H1 (cell line): ENCODE measurements around the gene CUZD1. TPM values are rescaled to one million over a fixed set of nuclear protein-coding genes. Genes with fewer than 3 reads are reported as not detected.
A peak's percentile ranks its signal among the peaks of the same experiment; 100 is the strongest.

Experiments used
- CTCF ChIA-PET: fragments of 300-600 bp; sonication (Branson Sonifier 250); formaldehyde crosslinking; loops from one replicate; lab custom pipeline; 2021; ENCODE audit not compliant: partially characterized antibody; lab: Charles Lee
- POLR2A ChIA-PET: fragments of 300-600 bp; sonication (Branson Sonifier 250); formaldehyde crosslinking; loops from one replicate; lab custom pipeline; 2021; ENCODE audit warnings: inconsistent platforms; ENCODE audit not compliant: partially characterized antibody; lab: Charles Lee
- DNase-seq, 2 experiments: peaks; one replicate each; pipeline versions ENCODE4 v3.0.0 to v3.0.0-alpha.2; 2010 to 2022; ENCODE audit warnings: low spot score in 2 of 2, low read depth in 1 of 2, mixed read lengths in 1 of 2
- FAIRE-seq: peaks from 2 replicates; lab custom pipeline; 2011; peaks lifted over from hg19 to GRCh38; lab: Jason Lieb, UNC
- H2AFZ ChIP-seq: 2 replicates; pipeline ENCODE4 v1.8.1; 2012; ENCODE audit warnings: low read length, inconsistent platforms
- H2AK5ac ChIP-seq: 2 replicates; pipeline ENCODE4 v1.6.1; 2013; ENCODE audit warnings: low read depth, low read length
- H2BK120ac ChIP-seq: replicated peaks from 2 replicates; pipeline ENCODE3; 2013; ENCODE audit warnings: low read depth, low read length, inconsistent platforms
- H2BK12ac ChIP-seq: 2 replicates; pipeline ENCODE4 v1.6.1; 2013; ENCODE audit warnings: low read depth, low read length
- H2BK15ac ChIP-seq: 2 replicates; pipeline ENCODE4 v1.6.1; 2013; ENCODE audit warnings: low read length
- H2BK20ac ChIP-seq: 2 replicates; pipeline ENCODE4 v1.6.1; 2013; ENCODE audit warnings: low read length
- H2BK5ac ChIP-seq: 2 replicates; pipeline ENCODE4 v1.6.1; 2013; ENCODE audit warnings: low read depth, low read length
- H3K14ac ChIP-seq: 2 replicates; pipeline ENCODE4 v1.6.1; 2013; ENCODE audit warnings: inconsistent platforms; ENCODE audit not compliant: insufficient read length
- H3K18ac ChIP-seq: 2 replicates; pipeline ENCODE4 v1.6.1; 2013; ENCODE audit warnings: low read length; ENCODE audit errors: extremely low read depth
- H3K23ac ChIP-seq: 2 replicates; pipeline ENCODE4 v1.6.1; 2013; ENCODE audit warnings: inconsistent platforms; ENCODE audit not compliant: insufficient read length
- H3K23me2 ChIP-seq: 2 replicates; pipeline ENCODE4 v1.6.1; 2013; ENCODE audit warnings: low read depth, low read length
- H3K27ac ChIP-seq: 2 replicates; pipeline ENCODE4 v1.6.1; 2011; ENCODE audit warnings: low read depth, low read length, inconsistent platforms
- H3K27me3 ChIP-seq, 4 experiments: replicated peaks in 1 of 4; 1 replicate in 1 of 4; 2 replicates in 3 of 4; pipeline versions ENCODE4 v1.6.1 to v1.8.1; 2011 to 2013; ENCODE audit warnings: low read length in 3 of 4, mild to moderate bottlenecking in 3 of 4, inconsistent platforms in 2 of 4, mixed read lengths in 2 of 4, moderate library complexity in 1 of 4; ENCODE audit not compliant: control insufficient read depth in 3 of 4, insufficient read depth in 3 of 4; ENCODE audit errors: extremely low read depth in 1 of 4
- H3K36me3 ChIP-seq, 4 experiments: 2 replicates each; pipeline versions ENCODE4 v1.6.1 to v1.8.1; 2011 to 2013; ENCODE audit warnings: mild to moderate bottlenecking in 4 of 4, low read length in 3 of 4, moderate library complexity in 2 of 4, control low read depth in 1 of 4, inconsistent platforms in 1 of 4; ENCODE audit not compliant: insufficient read depth in 4 of 4, control insufficient read depth in 2 of 4
- H3K4ac ChIP-seq: replicated peaks from 2 replicates; pipeline ENCODE3; 2013; ENCODE audit warnings: low read length, low read depth, mixed read lengths, inconsistent platforms; ENCODE audit not compliant: insufficient read length
- H3K4me1 ChIP-seq, 4 experiments: replicated peaks in 1 of 4; 1 replicate in 1 of 4; 2 replicates in 3 of 4; pipeline versions ENCODE4 v1.6.1 to v1.8.1; 2011 to 2013; ENCODE audit warnings: low read length in 3 of 4, inconsistent platforms in 2 of 4, mixed read lengths in 1 of 4; ENCODE audit not compliant: insufficient read depth in 4 of 4, control insufficient read depth in 3 of 4
- H3K4me2 ChIP-seq, 2 experiments: 2 replicates each; pipeline versions ENCODE4 v1.6.1 to v1.8.1; 2011 to 2013; ENCODE audit warnings: low read depth in 2 of 2, low read length in 2 of 2, control low read depth in 1 of 2, inconsistent platforms in 1 of 2, mild to moderate bottlenecking in 1 of 2; ENCODE audit not compliant: insufficient read depth in 1 of 2
- H3K4me3 ChIP-seq, 4 experiments: fragments of 200-600, 300-600 bp in 1 of 4; sonication (generic), shearing (Covaris generic), sonication (Bioruptor Twin) in 1 of 4; 2 replicates each; pipeline versions ENCODE4 v1.5.1 to v1.8.1; 2011 to 2016; ENCODE audit warnings: low read length in 4 of 4, low read depth in 3 of 4, control low read depth in 2 of 4, inconsistent platforms in 2 of 4, mild to moderate bottlenecking in 2 of 4, mixed read lengths in 1 of 4, moderate library complexity in 1 of 4; ENCODE audit not compliant: insufficient read depth in 2 of 4; ENCODE audit errors: extremely low read depth in 1 of 4
- H3K56ac ChIP-seq: replicated peaks from 2 replicates; pipeline ENCODE3; 2013; ENCODE audit warnings: low read depth, mild to moderate bottlenecking, mixed read lengths, low read length, inconsistent platforms; ENCODE audit not compliant: insufficient read length
- H3K79me1 ChIP-seq: 2 replicates; pipeline ENCODE4 v1.6.1; 2013; ENCODE audit warnings: low read depth, low read length, control low read depth
- H3K79me2 ChIP-seq, 2 experiments: 2 replicates each; pipeline versions ENCODE4 v1.6.1 to v1.8.1; 2012 to 2013; ENCODE audit warnings: low read length in 2 of 2, mild to moderate bottlenecking in 2 of 2, inconsistent platforms in 1 of 2; ENCODE audit not compliant: insufficient read depth in 2 of 2, control insufficient read depth in 1 of 2
- H3K9ac ChIP-seq, 4 experiments: replicated peaks in 1 of 4; 1 replicate in 1 of 4; 2 replicates in 3 of 4; pipeline versions ENCODE4 v1.6.1 to v1.8.1; 2011 to 2013; ENCODE audit warnings: low read depth in 3 of 4, low read length in 3 of 4, control low read depth in 2 of 4, mild to moderate bottlenecking in 2 of 4, moderate library complexity in 2 of 4, inconsistent platforms in 1 of 4; ENCODE audit errors: extremely low read depth in 1 of 4
- H3K9me3 ChIP-seq, 2 experiments: 2 replicates each; pipeline versions ENCODE4 v1.6.1 to v1.8.1; 2012 to 2013; ENCODE audit warnings: mild to moderate bottlenecking in 2 of 2, moderate library complexity in 2 of 2, control low read depth in 1 of 2, inconsistent platforms in 1 of 2, low read depth in 1 of 2, low read length in 1 of 2, mixed read lengths in 1 of 2; ENCODE audit not compliant: insufficient read depth in 2 of 2
- H4K20me1 ChIP-seq, 2 experiments: replicated peaks in 1 of 2; 2 replicates each; pipeline versions ENCODE3 to v1.8.1; 2011 to 2013; ENCODE audit warnings: inconsistent platforms in 2 of 2, low read length in 2 of 2, mild to moderate bottlenecking in 1 of 2; ENCODE audit not compliant: insufficient read depth in 2 of 2, control insufficient read depth in 1 of 2
- H4K5ac ChIP-seq: 2 replicates; pipeline ENCODE4 v1.6.1; 2013; ENCODE audit warnings: low read length, low read depth, mixed read lengths, inconsistent platforms; ENCODE audit not compliant: insufficient read length
- H4K8ac ChIP-seq: 2 replicates; pipeline ENCODE4 v1.8.0; 2013; ENCODE audit warnings: mild to moderate bottlenecking, moderate library complexity, low read length, inconsistent platforms; ENCODE audit not compliant: insufficient read depth; ENCODE audit errors: extremely low read depth
- H4K91ac ChIP-seq: replicated peaks from 2 replicates; pipeline ENCODE3; 2013; ENCODE audit warnings: low read length, mixed read lengths, inconsistent platforms; ENCODE audit not compliant: insufficient read length
- BACH1 ChIP-seq: IDR thresholded peaks from 2 replicates; pipeline ENCODE4 v1.6.1; 2012; ENCODE audit warnings: low read length, improper control_type of control experiment
- MAX ChIP-seq: IDR thresholded peaks from 2 replicates; pipeline ENCODE4 v1.6.1; 2012; ENCODE audit warnings: inconsistent platforms
- RXRA ChIP-seq: IDR thresholded peaks from 2 replicates; pipeline ENCODE4 v1.6.1; 2011; ENCODE audit warnings: low read depth, mild to moderate bottlenecking, low read length, moderate library complexity; ENCODE audit not compliant: insufficient read depth
- WGBS, 2 experiments: shearing (Covaris generic) in 1 of 2; methylation state at CpG; one replicate each; pipeline versions ENCODE4 v1.1.6 to v1.1.7; 2013 to 2015; ENCODE audit warnings: low lambda C conversion rate in 2 of 2, mixed read lengths in 2 of 2, inconsistent platforms in 1 of 2, low coverage in 1 of 2, missing lambda C conversion rate in 1 of 2; ENCODE audit not compliant: insufficient replicate concordance in 2 of 2, insufficient coverage in 1 of 2, insufficient read length in 1 of 2; ENCODE audit errors: extremely low coverage in 1 of 2, missing lambda C conversion rate in 1 of 2; 5-methylcytosine and 5-hydroxymethylcytosine counted together
- polyA plus RNA-seq, 7 experiments: library from polyadenylated mRNA; depleted of rRNA in 3 of 7; stranded (reverse) in 5 of 7; unstranded in 2 of 7; fragments of >200 nt in 5 of 7; fragments of 200-250 nt in 2 of 7; gene quantifications; 1 replicate in 5 of 7; 2 replicates in 1 of 7; 4 replicates in 1 of 7; pipeline versions ENCODE4 v1.2.1 to v1.2.3, GENCODE V29; 2011 to 2013; ENCODE audit warnings: missing spikeins in 2 of 7, mixed read lengths in 2 of 7
- total RNA-seq: library from RNA; stranded (reverse); fragmentation: NEBNext Ultra II Directional; extraction: Animal tissue kit (Norgen Biotek cat#: 25700); gene quantifications from 2 replicates; pipeline ENCODE4 v1.2.1, GENCODE V29; 2021

CUZD1 gene
- total and polyA plus RNA-seq, 2 of the 8 experiments (the other 6 are each of a cell fraction or from before 2014, with no cell fraction given): 11.9 to 30.0 TPM

GRCh38 chr10:122849900-122850605, 4.4 kb upstream of the CUZD1 start:
- H4K20me1 ChIP-seq: no peaks in the 10 kb centered on the region
- no peaks in the 10 kb centered on the region for H3K36me3 ChIP-seq
- peaks cover 0 to 11% (median 6%) of the 10 kb centered on the region in 4 experiments; a peak in 4 of 7 replicates for H3K4me1 ChIP-seq
- H3K4me3 ChIP-seq: no peak overlapping the region
- H4K91ac ChIP-seq: peak overlapping the region; percentile 38
- H2BK20ac ChIP-seq: 0 out of 2 replicates have a peak overlapping the region, but pooled peaks have one; percentile 49
- no peak overlapping the region for H3K14ac ChIP-seq
- no peaks in the 10 kb centered on the region for H3K9me3 ChIP-seq
- H3K79me1 ChIP-seq: no peaks in the 10 kb centered on the region
- H2BK120ac ChIP-seq: no peak overlapping the region
- H2AK5ac ChIP-seq: no peak overlapping the region
- no peak overlapping the region for H3K18ac ChIP-seq
- H2AFZ ChIP-seq: no peak overlapping the region
- no peaks in the 10 kb centered on the region for H3K23me2 ChIP-seq
- no peaks in the 10 kb centered on the region for H3K27me3 ChIP-seq
- H3K9ac ChIP-seq: no peak overlapping the region
- FAIRE-seq (no peak), DNase-seq (no peak)
- no peak for TF ChIP-seq RXRA
- no peak for TF ChIP-seq BACH1
- TF ChIP-seq MAX: 0 out of 2 replicates have a peak, but pooled peaks have one; percentile 31
- H2BK5ac ChIP-seq: 0 out of 2 replicates have a peak overlapping the region, but pooled peaks have one; percentile 3
- no peak overlapping the region for H3K23ac ChIP-seq
- H3K56ac ChIP-seq: no peak overlapping the region
- H2BK12ac ChIP-seq: peak overlapping the region; percentile 11; the same call in 1 of the 2 replicates
- no peak overlapping the region for H3K4ac ChIP-seq
- no peak overlapping the region for H4K5ac ChIP-seq
- no peak overlapping the region; the same call in 1 of the 2 replicates for H4K8ac ChIP-seq
- no peak overlapping the region for H3K27ac ChIP-seq
- H3K79me2 ChIP-seq: no peaks in the 10 kb centered on the region
- WGBS, 2 experiments: 90% methylated on average over 12 of the region's 12 CpGs; no CpG with 5 or more reads in 1 of the 2 experiments
- H2BK15ac ChIP-seq: no peak overlapping the region
- ChIA-PET CTCF (interaction anchor here (0.6 to 1.6 kb wide), 4 partner anchors 9 to 54 kb away, joined by 3 to 6 read pairs (median 4); no protein-coding TSS in a partner anchor), POLR2A (no interaction called here)
- no peak overlapping the region for H3K4me2 ChIP-seq
